Measurements from ENCODE around the gene RIMBP2. TPM values are rescaled to one million over a fixed set of nuclear protein-coding genes. Genes with fewer than 3 reads are reported as not detected.
A peak's percentile ranks its signal among the peaks of the same experiment; 100 is the strongest.
"Not testable (repeated sequence)": the region's sequence is repeated elsewhere in the genome, so short reads cannot be mapped to it uniquely, and the experiment has no call there.

The RIMBP2 gene
- total RNA-seq, 8 experiments from 2014 or later = 0.09 to 24.7 (median 13.0) TPM

DNA sequence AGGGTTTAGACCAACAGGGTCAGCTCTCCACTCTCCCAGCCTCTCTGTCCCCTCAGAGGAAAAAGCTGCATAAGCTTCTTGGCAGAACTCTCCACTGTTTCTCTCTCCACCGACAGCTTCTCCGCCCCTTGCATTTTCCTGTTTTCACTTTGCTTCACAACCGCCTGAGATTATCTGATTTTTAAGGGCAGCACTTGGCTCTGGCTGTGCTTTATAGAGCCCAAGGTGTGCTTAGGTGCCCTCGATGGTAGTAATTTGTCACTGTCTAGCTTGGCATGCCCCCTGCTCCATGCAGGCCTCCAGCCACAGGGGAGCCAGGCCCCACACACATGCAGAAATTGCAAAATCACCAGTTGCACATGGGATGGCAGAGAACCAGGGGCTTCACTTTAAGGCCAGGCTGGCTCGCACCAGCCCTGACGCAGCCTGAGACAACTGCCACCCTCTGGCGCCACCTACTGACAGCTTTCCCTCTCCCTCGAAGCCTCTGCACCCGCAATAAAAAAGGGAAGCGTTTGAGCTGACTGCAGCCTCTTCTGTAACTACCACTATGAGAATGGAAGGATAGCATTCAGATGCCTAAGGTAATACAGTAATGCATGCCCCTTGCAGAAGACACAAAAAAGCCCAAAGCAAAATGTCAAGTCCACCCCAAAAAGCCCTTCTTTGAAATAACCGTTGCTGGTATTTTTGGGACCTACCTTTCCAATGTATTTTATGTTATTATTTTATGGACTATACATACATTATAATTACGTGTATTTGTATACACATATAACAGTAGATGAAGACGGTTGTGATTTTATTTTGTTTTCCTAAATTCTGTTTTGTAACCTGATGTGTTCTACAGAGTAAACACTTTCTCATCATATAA is 32.0 kb upstream of the RIMBP2 start:
- no peak overlapping the region for H3K27ac ChIP-seq
- peak; percentile 97 to 100 (median 99) for ATAC-seq (replicated peaks in 6 of 8)
- H3K4me3 ChIP-seq = no peak overlapping the region
- WGBS, 10 experiments = 0 to 36% (median 7%) methylated on average over 2 to 11 of the region's 13 CpGs
- peaks cover 0 to 6% of the 10 kb centered on the region in 2 donors for H3K4me1 ChIP-seq (replicated peaks in 1 of 2)
- in situ Hi-C loops (cut with MboI; ENCODE audit: low pct_unique_long_range_greater_than_20kb in 2 of 9, low sequenced_read_pairs in 9 of 9, unreplicated experiment in 9 of 9) = loop anchor here in 4 of 9 experiments (25.0 kb wide), 3 partner anchors 336 to 711 kb away; no protein-coding TSS in a partner anchor

DNA sequence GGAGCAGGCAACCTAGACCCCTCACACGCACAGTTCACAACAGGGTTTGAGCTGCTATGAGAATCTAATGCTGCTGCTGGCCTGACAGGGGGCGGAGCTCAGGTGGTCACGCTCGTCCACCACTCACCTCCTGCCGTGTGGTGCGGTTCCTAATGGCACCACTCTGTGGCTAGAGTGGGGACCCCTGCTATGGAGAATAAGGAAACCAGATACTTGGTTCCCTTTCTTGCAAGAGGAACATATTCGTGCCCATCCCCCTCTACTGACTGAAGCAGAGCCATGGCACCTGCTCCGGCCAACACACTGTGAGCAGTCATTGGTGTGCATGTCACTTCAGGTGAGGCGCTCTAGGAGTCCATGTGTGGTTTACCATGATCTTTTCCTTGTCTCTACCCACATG is 30.4 kb upstream of the RIMBP2 start:
- no peak overlapping the region for H3K4me3 ChIP-seq
- in situ Hi-C loops (cut with MboI; ENCODE audit: low pct_unique_long_range_greater_than_20kb in 2 of 9, low sequenced_read_pairs in 9 of 9, unreplicated experiment in 9 of 9) = loop anchor here in 4 of 9 experiments (25.0 kb wide), 3 partner anchors 334 to 709 kb away; no protein-coding TSS in a partner anchor
- no peak overlapping the region for H3K27ac ChIP-seq
- H3K4me1 ChIP-seq (replicated peaks in 1 of 2) = no peaks in the 10 kb centered on the region
- no peak for ATAC-seq (replicated peaks in 6 of 8)
- 0 to 100% (median 63%) methylated on average over 1 to 5 of the region's 9 CpGs; no CpG with 5 or more reads in 1 of the 10 experiments for WGBS, 10 experiments

DNA sequence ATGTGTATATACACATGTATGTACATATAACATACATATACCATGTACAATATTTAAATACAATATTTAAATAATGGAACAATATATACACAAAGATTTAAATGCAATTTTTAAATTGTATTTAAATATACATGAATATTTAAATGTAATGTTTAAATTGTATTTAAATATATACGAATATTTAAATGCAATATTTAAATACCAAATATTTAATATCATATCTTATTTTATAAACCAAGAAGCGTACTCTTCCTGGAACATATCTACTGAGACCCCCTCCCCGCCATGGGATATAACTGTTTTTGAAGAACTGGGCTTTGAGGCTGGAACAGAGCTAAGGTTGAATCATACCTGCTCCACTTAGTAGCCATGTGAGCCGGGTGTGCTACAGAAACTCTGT is 29.8 kb upstream of the RIMBP2 start:
- H3K4me1 ChIP-seq (replicated peaks in 1 of 2) = no peaks in the 10 kb centered on the region
- H3K27ac ChIP-seq = no peak overlapping the region
- no peak for ATAC-seq (replicated peaks in 6 of 8)
- in situ Hi-C loops (cut with MboI; ENCODE audit: low pct_unique_long_range_greater_than_20kb in 2 of 9, low sequenced_read_pairs in 9 of 9, unreplicated experiment in 9 of 9) = loop anchor here in 4 of 9 experiments (25.0 kb wide), 3 partner anchors 334 to 709 kb away; no protein-coding TSS in a partner anchor
- no peak overlapping the region for H3K4me3 ChIP-seq
- 35 to 93% (median 80%) methylated on average over 1 to 4 of the region's 4 CpGs; no CpG with 5 or more reads in 1 of the 10 experiments for WGBS, 10 experiments

DNA sequence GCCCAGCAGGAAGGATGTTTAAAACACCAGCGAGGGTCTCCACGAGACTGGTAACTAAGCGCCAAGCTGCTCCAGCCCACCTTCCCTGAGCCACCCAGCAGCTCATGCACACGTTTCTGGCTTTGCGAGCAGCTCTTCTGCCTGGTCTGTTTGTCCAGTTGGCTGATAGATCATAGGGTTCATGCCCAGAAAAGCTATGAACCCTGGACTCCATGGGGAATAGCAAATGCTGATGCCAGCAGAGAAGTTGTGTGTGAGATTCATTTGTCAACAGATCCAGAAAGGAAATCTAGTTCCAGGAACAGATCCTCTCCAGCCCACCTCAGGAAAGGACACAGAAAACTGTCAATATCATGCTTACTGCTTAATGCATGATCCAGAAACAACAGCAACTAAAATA is 28.2 kb upstream of the RIMBP2 start:
- in situ Hi-C loops (cut with MboI; ENCODE audit: low pct_unique_long_range_greater_than_20kb in 2 of 9, low sequenced_read_pairs in 9 of 9, unreplicated experiment in 9 of 9) = loop anchor here in 4 of 9 experiments (25.0 kb wide), 3 partner anchors 332 to 707 kb away; no protein-coding TSS in a partner anchor
- no peak overlapping the region for H3K4me3 ChIP-seq
- WGBS, 10 experiments = 6 to 94% (median 50%) methylated on average over 2 of the region's 5 CpGs; no CpG with 5 or more reads in 5 of the 10 experiments
- H3K27ac ChIP-seq = no peak overlapping the region
- ATAC-seq (replicated peaks in 6 of 8) = no peak
- H3K4me1 ChIP-seq (replicated peaks in 1 of 2) = no peaks in the 10 kb centered on the region

DNA sequence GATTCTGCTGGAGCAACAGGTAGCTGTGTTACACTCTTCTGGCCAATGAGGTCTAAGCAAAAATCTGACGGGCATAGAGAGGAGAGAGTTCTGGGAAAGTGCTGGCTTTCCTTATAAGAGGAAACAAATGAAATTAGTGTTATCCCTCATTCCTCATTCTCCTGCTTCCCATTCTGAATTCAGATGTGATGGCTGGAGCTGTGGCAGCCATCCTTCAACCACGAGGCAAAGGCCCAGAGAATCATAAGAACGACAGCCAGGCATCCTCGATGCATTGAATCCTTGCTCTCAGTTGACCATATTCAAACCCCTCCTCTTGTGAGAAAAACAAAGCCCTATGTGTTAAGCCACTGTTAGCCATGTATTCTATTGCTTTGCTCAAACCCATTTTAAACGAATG is 27.5 kb upstream of the RIMBP2 start:
- in situ Hi-C loops (cut with MboI; ENCODE audit: low pct_unique_long_range_greater_than_20kb in 2 of 9, low sequenced_read_pairs in 9 of 9, unreplicated experiment in 9 of 9) = loop anchor here in 4 of 9 experiments (25.0 kb wide), 3 partner anchors 331 to 706 kb away; no protein-coding TSS in a partner anchor
- ATAC-seq (replicated peaks in 6 of 8) = no peak
- WGBS, 10 experiments = 20 to 93% (median 33%) methylated on average over 2 to 5 of the region's 5 CpGs; no CpG with 5 or more reads in 2 of the 10 experiments
- no peaks in the 10 kb centered on the region for H3K4me1 ChIP-seq (replicated peaks in 1 of 2)
- H3K4me3 ChIP-seq = no peak overlapping the region
- H3K27ac ChIP-seq = no peak overlapping the region

DNA sequence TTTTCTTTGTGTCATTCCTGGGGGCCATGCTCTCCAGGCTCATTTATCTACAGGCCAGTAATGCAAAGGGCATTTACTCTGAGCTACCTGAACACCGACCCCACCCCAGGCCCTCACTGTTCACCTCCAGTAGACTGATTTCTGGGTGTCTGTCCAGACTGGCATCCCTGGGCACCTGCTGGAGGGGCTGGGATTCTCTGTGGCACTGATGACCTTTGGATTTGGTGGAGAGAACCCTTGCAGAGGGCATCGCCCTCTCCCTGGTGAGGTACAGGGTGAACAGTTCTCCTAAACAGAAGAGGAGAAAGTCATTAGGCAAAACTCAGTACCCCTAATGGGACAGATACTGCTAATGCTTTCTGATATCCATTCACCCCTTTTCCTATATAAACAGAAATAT is 27.1 kb upstream of the RIMBP2 start:
- in situ Hi-C loops (cut with MboI; ENCODE audit: low pct_unique_long_range_greater_than_20kb in 2 of 9, low sequenced_read_pairs in 9 of 9, unreplicated experiment in 9 of 9) = loop anchor here in 4 of 9 experiments (25.0 kb wide), 3 partner anchors 331 to 706 kb away; no protein-coding TSS in a partner anchor
- ATAC-seq (replicated peaks in 6 of 8) = no peak

DNA sequence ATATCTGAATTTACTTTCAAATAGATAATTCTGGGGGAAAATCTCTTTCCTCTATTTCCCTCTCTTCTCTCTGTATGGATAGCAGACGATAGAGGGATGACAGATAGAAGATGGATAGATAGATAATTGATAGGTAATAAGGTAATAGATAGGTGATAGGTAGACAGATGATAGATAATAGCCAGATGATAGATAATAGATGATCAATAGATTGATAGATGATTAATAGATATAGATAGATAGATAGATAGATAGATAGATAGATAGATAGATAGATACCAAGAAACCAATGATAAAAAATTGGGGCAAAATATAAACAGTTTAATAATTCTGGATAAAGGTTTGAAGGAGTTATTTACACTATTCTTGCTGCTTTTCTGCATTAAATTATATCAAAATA is 26.6 kb upstream of the RIMBP2 start:
- Histone ChIP-seq H3K4me3 (no peak overlapping the region), H3K4me1 (replicated peaks in 1 of 2) (no peaks in the 10 kb centered on the region), H3K27ac (no peak overlapping the region)
- ATAC-seq (replicated peaks in 6 of 8) = no peak
- WGBS, 10 experiments = 0 to 100% (median 20%) methylated on average over 1 of the region's 1 CpG; no CpG with 5 or more reads in 1 of the 10 experiments
- in situ Hi-C loops (cut with MboI; ENCODE audit: low pct_unique_long_range_greater_than_20kb in 2 of 9, low sequenced_read_pairs in 9 of 9, unreplicated experiment in 9 of 9) = loop anchor here in 4 of 9 experiments (25.0 kb wide), 3 partner anchors 330 to 705 kb away; no protein-coding TSS in a partner anchor

More for the DNA sequence above, 27.1 kb upstream of the RIMBP2 start:
- Histone ChIP-seq H3K4me3 (no peak overlapping the region), H3K27ac (no peak overlapping the region), H3K4me1 (replicated peaks in 1 of 2) (no peaks in the 10 kb centered on the region)
- 0 to 100% (median 71%) methylated on average over 1 of the region's 2 CpGs; no CpG with 5 or more reads in 3 of the 10 experiments for WGBS, 10 experiments

DNA sequence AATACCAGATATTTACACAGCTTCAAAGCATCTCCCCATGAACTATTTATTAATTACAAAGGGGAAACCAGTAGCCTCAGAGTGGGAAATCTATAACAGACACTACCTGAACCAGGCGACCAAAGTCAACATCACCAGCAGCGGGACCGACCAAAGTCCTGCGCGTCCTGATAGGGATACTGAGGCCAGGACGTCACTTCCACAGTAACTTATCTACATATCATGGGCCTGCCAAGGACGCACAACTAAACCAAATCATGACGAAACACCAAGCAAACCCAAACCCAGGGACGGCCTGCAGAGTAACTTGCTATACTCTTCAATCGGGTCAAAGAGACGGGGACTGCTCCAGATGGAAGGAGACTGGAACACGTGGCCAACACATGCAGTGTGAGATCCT is 26.0 kb upstream of the RIMBP2 start:
- no peaks in the 10 kb centered on the region for H3K4me1 ChIP-seq (replicated peaks in 1 of 2)
- H3K27ac ChIP-seq = no peak overlapping the region
- no peak overlapping the region for H3K4me3 ChIP-seq
- 0 to 86% (median 65%) methylated on average over 1 to 10 of the region's 12 CpGs; no CpG with 5 or more reads in 1 of the 10 experiments for WGBS, 10 experiments
- no peak for ATAC-seq (replicated peaks in 6 of 8)
- in situ Hi-C loops (cut with MboI; ENCODE audit: low pct_unique_long_range_greater_than_20kb in 2 of 9, low sequenced_read_pairs in 9 of 9, unreplicated experiment in 9 of 9) = loop anchor here in 4 of 9 experiments (25.0 kb wide), 3 partner anchors 330 to 705 kb away; no protein-coding TSS in a partner anchor

DNA sequence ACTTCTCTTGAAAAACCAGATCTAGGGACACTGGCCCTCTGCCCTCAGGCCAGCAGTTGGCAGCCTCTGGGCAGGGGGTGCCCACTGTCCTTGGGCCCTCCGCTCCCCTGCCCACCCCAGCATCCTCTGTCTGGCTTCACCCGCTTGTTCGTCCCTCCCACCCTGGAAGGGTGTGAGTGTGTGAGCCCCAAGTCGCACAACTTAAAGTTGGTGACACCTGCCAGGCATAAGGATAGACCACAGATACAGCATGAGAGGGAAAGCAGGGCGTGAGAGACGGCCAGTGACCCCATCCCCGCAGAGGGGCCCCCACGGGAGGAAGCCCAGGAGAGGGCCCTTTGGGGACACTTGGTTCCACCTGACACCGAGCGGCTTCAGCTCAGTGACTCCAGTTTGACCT is 23.5 kb upstream of the RIMBP2 start:
- 0 to 80% (median 79%) methylated on average over 1 to 2 of the region's 10 CpGs; no CpG with 5 or more reads in 7 of the 10 experiments for WGBS, 10 experiments
- ATAC-seq (replicated peaks in 6 of 8) = no peak
- in situ Hi-C loops (cut with MboI; ENCODE audit: low pct_unique_long_range_greater_than_20kb in 2 of 9, low sequenced_read_pairs in 9 of 9, unreplicated experiment in 9 of 9) = loop anchor here in 4 of 9 experiments (25.0 kb wide), 3 partner anchors 327 to 702 kb away; no protein-coding TSS in a partner anchor

DNA sequence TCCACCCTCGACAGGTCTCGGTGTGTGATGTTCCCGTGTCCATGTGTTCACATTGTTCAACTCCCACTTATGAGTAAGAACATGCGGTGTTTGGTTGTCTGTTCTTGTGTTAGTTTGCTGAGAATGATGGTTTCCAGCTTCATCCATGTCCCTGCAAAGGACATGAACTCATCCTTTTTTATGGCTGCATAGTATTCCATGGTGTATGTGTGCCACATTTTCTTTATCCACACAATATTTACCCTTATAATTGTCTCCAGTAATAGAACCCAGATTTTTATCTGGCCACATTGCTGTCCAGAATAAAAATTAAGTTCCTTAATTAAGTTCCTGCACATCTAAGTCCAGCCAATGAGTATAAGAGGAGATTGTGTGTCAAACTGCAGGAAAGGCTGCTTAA is 22.3 kb upstream of the RIMBP2 start:
- ATAC-seq (replicated peaks in 6 of 8); H3K27ac ChIP-seq; H3K4me1 ChIP-seq (replicated peaks in 1 of 2); H3K4me3 ChIP-seq: not testable (repeated sequence)
- WGBS, 10 experiments = 13 to 100% (median 80%) methylated on average over 1 to 4 of the region's 4 CpGs; no CpG with 5 or more reads in 3 of the 10 experiments
- in situ Hi-C loops (cut with MboI; ENCODE audit: low pct_unique_long_range_greater_than_20kb in 2 of 9, low sequenced_read_pairs in 9 of 9, unreplicated experiment in 9 of 9) = loop anchor here in 4 of 9 experiments (25.0 kb wide), 3 partner anchors 326 to 701 kb away; no protein-coding TSS in a partner anchor

More for the DNA sequence above, 23.5 kb upstream of the RIMBP2 start:
- no peak overlapping the region for H3K27ac ChIP-seq
- no peaks in the 10 kb centered on the region for H3K4me1 ChIP-seq (replicated peaks in 1 of 2)
- no peak overlapping the region for H3K4me3 ChIP-seq

DNA sequence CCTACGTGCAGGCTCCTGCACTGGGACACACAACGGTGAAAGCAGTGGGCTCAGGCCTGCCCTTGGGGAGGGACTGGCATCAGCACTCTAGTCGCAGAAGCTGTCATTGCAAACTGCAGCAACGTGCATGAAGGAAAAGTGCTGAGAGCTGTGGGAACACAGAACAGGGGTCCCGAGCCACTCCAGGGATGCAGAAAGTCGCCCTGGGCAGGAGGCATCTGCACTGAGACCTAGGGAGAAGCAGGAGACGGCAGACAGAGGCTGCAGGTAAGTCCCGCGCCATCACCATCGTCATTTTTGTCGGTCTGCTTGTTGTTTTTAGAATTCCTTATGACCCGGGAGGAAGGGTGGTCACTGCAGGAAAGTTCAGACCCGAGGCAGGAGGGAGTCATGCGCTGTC is 21.6 kb upstream of the RIMBP2 start:
- H3K27ac ChIP-seq = no peak overlapping the region
- H3K4me3 ChIP-seq = no peak overlapping the region
- 22 to 82% (median 69%) methylated on average over 2 to 14 of the region's 14 CpGs; no CpG with 5 or more reads in 1 of the 10 experiments for WGBS, 10 experiments
- ATAC-seq (replicated peaks in 6 of 8) = no peak
- H3K4me1 ChIP-seq (replicated peaks in 1 of 2) = no peaks in the 10 kb centered on the region
- in situ Hi-C loops (cut with MboI; ENCODE audit: low pct_unique_long_range_greater_than_20kb in 2 of 9, low sequenced_read_pairs in 9 of 9, unreplicated experiment in 9 of 9) = loop anchor here in 4 of 9 experiments (25.0 kb wide), 3 partner anchors 325 to 700 kb away; no protein-coding TSS in a partner anchor

DNA sequence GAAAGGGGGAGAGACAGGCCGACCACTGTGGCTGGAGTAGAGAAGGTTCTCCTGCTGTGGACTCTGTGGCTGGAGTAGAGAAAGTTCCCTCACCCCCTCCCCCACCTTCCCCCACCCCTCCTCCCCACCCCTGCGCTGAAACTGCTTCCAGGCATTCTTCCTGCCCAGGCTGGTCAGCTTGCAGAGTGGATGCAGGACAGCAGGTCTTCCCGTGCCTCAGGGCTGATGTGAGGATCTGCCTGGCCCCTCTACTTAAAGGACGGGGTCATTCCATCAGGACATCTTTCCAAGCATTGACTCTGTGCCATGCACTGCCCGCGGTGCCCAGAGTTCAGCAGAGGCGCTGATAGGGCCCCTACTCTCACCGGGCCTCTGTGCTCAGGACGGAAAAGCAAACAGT is 13.2 kb upstream of the RIMBP2 start:
- peak in 1 of 8 experiments; percentile 25 for ATAC-seq (replicated peaks in 6 of 8)
- no peak overlapping the region for H3K27ac ChIP-seq
- no peaks in the 10 kb centered on the region for H3K4me1 ChIP-seq (replicated peaks in 1 of 2)
- 60 to 90% (median 80%) methylated on average over 2 of the region's 9 CpGs; no CpG with 5 or more reads in 6 of the 10 experiments for WGBS, 10 experiments
- no peak overlapping the region for H3K4me3 ChIP-seq
- in situ Hi-C loops (cut with MboI; ENCODE audit: low pct_unique_long_range_greater_than_20kb in 2 of 9, low sequenced_read_pairs in 9 of 9, unreplicated experiment in 9 of 9) = loop anchor here in 4 of 9 experiments (25.0 kb wide), 3 partner anchors 317 to 692 kb away; no protein-coding TSS in a partner anchor

Data from motor neuron (in vitro differentiated cells).